Measurements from ENCODE around the gene FBXO17.

FBXO17 gene

GRCh38 chr19:38891771-38892170 is 83.8 kb downstream of the FBXO17 start:
- DNase-seq (ENCODE audit: low read depth in 2 of 2) = no peak
